Stimulated activated CD8-positive, alpha-beta memory T cell treated with anti-CD3 and anti-CD28 coated beads, Interleukin-12 subunit alpha, Interleukin-12 subunit beta, amount 100 ng/mL, for 24 hours (primary cell): ENCODE data around the gene BFAR.
"Not testable (repeated sequence)": the region's sequence is repeated elsewhere in the genome, so short reads cannot be mapped to it uniquely, and the experiment has no call there.

Experiments used
- DNase-seq: peaks from one replicate; pipeline ENCODE4 v3.0.0-alpha.2; 2020; ENCODE audit errors: extremely low read depth

The BFAR gene

GRCh38 chr16:14632693-14633569 is at the start of gene BFAR:
Gene BFAR, plus strand, starts transcription at chr16:14632951. Its CDS starts 11,396 bp downstream, at chr16:14644347.
- DNase-seq = peak; percentile 99

- no peak for DNase-seq
Measured at GRCh38 chr16:14585287-14585686, 47.5 kb upstream of the BFAR start.

- no peak for DNase-seq
Measured at GRCh38 chr16:14586637-14587305, 46.0 kb upstream of the BFAR start.

GRCh38 chr16:14600164-14600563 is 32.6 kb upstream of the BFAR start:
- no peak for DNase-seq

- no peak for DNase-seq
Measured at GRCh38 chr16:14602443-14602963, 30.2 kb upstream of the BFAR start.

- DNase-seq = no peak
Measured at GRCh38 chr16:14606102-14606501, 26.6 kb upstream of the BFAR start.

GRCh38 chr16:14608111-14608566 is 24.6 kb upstream of the BFAR start:
- DNase-seq = no peak

- DNase-seq = no peak
Measured at GRCh38 chr16:14608604-14609003, 24.1 kb upstream of the BFAR start.

- no peak for DNase-seq
Measured at GRCh38 chr16:14609716-14610115, 23.0 kb upstream of the BFAR start.

GRCh38 chr16:14611660-14612059 is 21.1 kb upstream of the BFAR start:
- DNase-seq = no peak

- DNase-seq = no peak
Measured at GRCh38 chr16:14613991-14614390, 18.8 kb upstream of the BFAR start.

GRCh38 chr16:14616280-14616679 is 16.5 kb upstream of the BFAR start:
- DNase-seq = no peak

GRCh38 chr16:14618566-14618965 is 14.2 kb upstream of the BFAR start:
- DNase-seq = no peak

- no peak for DNase-seq
Measured at GRCh38 chr16:14627078-14627477, 5.7 kb upstream of the BFAR start.

- DNase-seq = no peak
Measured at GRCh38 chr16:14628806-14629611, 3.7 kb upstream of the BFAR start.

- DNase-seq = no peak
Measured at GRCh38 chr16:14629612-14629918, 3.2 kb upstream of the BFAR start.

- DNase-seq = peak; percentile 98
Measured at GRCh38 chr16:14629919-14630619, 2.7 kb upstream of the BFAR start, which contains the start of gene PARN. Gene PARN, minus strand, starts transcription at chr16:14630260. Its CDS starts 135 bp downstream, at chr16:14630125.

GRCh38 chr16:14630620-14631330 is 2.0 kb upstream of the BFAR start:
- DNase-seq = not testable (repeated sequence)

GRCh38 chr16:14634389-14634725 is 1.6 kb downstream of the BFAR start:
- DNase-seq = no peak

GRCh38 chr16:14635395-14636165 is 2.8 kb downstream of the BFAR start:
- no peak for DNase-seq
